HEK293 (cell line): Measurements from ENCODE around the gene SKOR1.

Experiments used
- CTCF ChIA-PET: fragments of 350-600 bp; formaldehyde crosslinking; extraction: SDS; loops from one replicate; lab custom pipeline; 2021; ENCODE audit warnings: antibody characterized with exemption; lab: Yijun Ruan, JAX
- POLR2A ChIA-PET: fragments of 300-600 bp; formaldehyde crosslinking; extraction: SDS; loops from one replicate; lab custom pipeline; 2020; ENCODE audit warnings: antibody characterized with exemption, inconsistent platforms; lab: Yijun Ruan, JAX
- H3K27ac ChIP-seq: fragments of 200-500 bp; sonication (Bioruptor generic); 2 replicates; pipeline ENCODE4 v1.5.1; 2014; ENCODE audit warnings: low read depth, low read length, control low read depth, inconsistent platforms; ENCODE audit errors: extremely low read depth
- H3K36me3 ChIP-seq, 2 experiments: fragments of 200-500 bp in 1 of 2; sonication (Bioruptor generic) in 1 of 2; 1 replicate in 1 of 2; 2 replicates in 1 of 2; pipeline ENCODE4 v1.5.1; 2014 to 2017; ENCODE audit warnings: inconsistent platforms in 2 of 2, low read length in 2 of 2; ENCODE audit not compliant: control insufficient read depth in 2 of 2, insufficient read depth in 1 of 2
- H3K4me1 ChIP-seq: fragments of 200-500 bp; sonication (Bioruptor generic); 2 replicates; pipeline ENCODE4 v1.5.1; 2014; ENCODE audit warnings: mild to moderate bottlenecking, low read length, inconsistent platforms; ENCODE audit not compliant: control insufficient read depth, insufficient read depth
- H3K4me3 ChIP-seq: 2 replicates; pipeline ENCODE4 v1.5.1; 2011; ENCODE audit warnings: low read depth, mild to moderate bottlenecking, control low read depth, low read length, moderate library complexity
- H3K9me3 ChIP-seq: fragments of 200-500 bp; sonication (Bioruptor generic); 2 replicates; pipeline ENCODE4 v1.5.1; 2014; ENCODE audit warnings: low read depth, low read length, inconsistent platforms; ENCODE audit not compliant: control insufficient read depth, insufficient read depth
- MZF1 ChIP-seq: fragments of 450-650 bp; formaldehyde crosslinking; IDR thresholded peaks from 2 replicates; pipeline ENCODE4 v1.5.1; 2017; ENCODE audit warnings: missing biosample characterization, missing genetic modification characterization, borderline replicate concordance
- PRDM1 ChIP-seq: fragments of 450-650 bp; formaldehyde crosslinking; IDR thresholded peaks from 2 replicates; pipeline ENCODE4; 2016; ENCODE audit warnings: missing biosample characterization, missing genetic modification characterization
- REPIN1 ChIP-seq: fragments of 450-650 bp; formaldehyde crosslinking; IDR thresholded peaks from 2 replicates; pipeline ENCODE4 v1.5.1; 2017; ENCODE audit warnings: missing biosample characterization, missing genetic modification characterization, low read depth
- SALL2 ChIP-seq: fragments of 450-650 bp; formaldehyde crosslinking; IDR thresholded peaks from 2 replicates; pipeline ENCODE4 v1.5.0; 2017; ENCODE audit warnings: missing biosample characterization, mild to moderate bottlenecking, missing genetic modification characterization, borderline replicate concordance
- SP2 ChIP-seq: fragments of 450-650 bp; formaldehyde crosslinking; IDR thresholded peaks from 2 replicates; pipeline ENCODE4 v1.5.1; 2016; ENCODE audit warnings: missing biosample characterization, missing genetic modification characterization
- SP7 ChIP-seq: fragments of 450-650 bp; formaldehyde crosslinking; IDR thresholded peaks from 2 replicates; pipeline ENCODE4 v1.5.1; 2016; ENCODE audit warnings: missing biosample characterization, missing genetic modification characterization
- ZBTB17 ChIP-seq: fragments of 450-650 bp; formaldehyde crosslinking; IDR thresholded peaks from 2 replicates; pipeline ENCODE4 v1.5.1; 2016; ENCODE audit warnings: missing biosample characterization, missing genetic modification characterization
- ZFP41 ChIP-seq: fragments of 450-650 bp; formaldehyde crosslinking; IDR thresholded peaks from 2 replicates; pipeline ENCODE4 v1.5.1; 2016; ENCODE audit warnings: missing biosample characterization, missing genetic modification characterization, borderline replicate concordance
- ZNF10 ChIP-seq: fragments of 450-650 bp; formaldehyde crosslinking; IDR thresholded peaks from 2 replicates; pipeline ENCODE4 v1.5.1; 2017; ENCODE audit warnings: missing biosample characterization, missing genetic modification characterization
- ZNF112 ChIP-seq: fragments of 450-650 bp; formaldehyde crosslinking; IDR thresholded peaks from 2 replicates; pipeline ENCODE4 v1.5.0; 2017; ENCODE audit warnings: missing biosample characterization, missing genetic modification characterization
- ZNF16 ChIP-seq: fragments of 450-650 bp; formaldehyde crosslinking; IDR thresholded peaks from 2 replicates; pipeline ENCODE4 v1.5.1; 2016; ENCODE audit warnings: low read depth, missing biosample characterization, missing genetic modification characterization
- ZNF169 ChIP-seq: fragments of 450-650 bp; formaldehyde crosslinking; IDR thresholded peaks from 2 replicates; pipeline ENCODE4 v1.5.1; 2016; ENCODE audit warnings: missing biosample characterization, missing genetic modification characterization
- ZNF2 ChIP-seq: fragments of 450-650 bp; formaldehyde crosslinking; IDR thresholded peaks from 2 replicates; pipeline ENCODE4 v1.5.1; 2016; ENCODE audit warnings: missing biosample characterization, missing genetic modification characterization
- ZNF335 ChIP-seq: fragments of 450-650 bp; formaldehyde crosslinking; conservative IDR thresholded peaks from 2 replicates; pipeline ENCODE4 v1.5.1; 2016; ENCODE audit warnings: missing biosample characterization, missing genetic modification characterization
- ZNF366 ChIP-seq: fragments of 450-650 bp; formaldehyde crosslinking; conservative IDR thresholded peaks from 2 replicates; pipeline ENCODE4 v1.5.1; 2016; ENCODE audit warnings: missing biosample characterization, missing genetic modification characterization
- ZNF394 ChIP-seq: fragments of 450-650 bp; formaldehyde crosslinking; IDR thresholded peaks from 2 replicates; pipeline ENCODE4 v1.5.1; 2016; ENCODE audit warnings: missing biosample characterization, missing genetic modification characterization, mild to moderate bottlenecking, moderate library complexity, borderline replicate concordance
- ZNF404 ChIP-seq: fragments of 450-650 bp; formaldehyde crosslinking; IDR thresholded peaks from 2 replicates; pipeline ENCODE4 v1.5.1; 2017; ENCODE audit warnings: missing biosample characterization, missing genetic modification characterization
- ZNF416 ChIP-seq: fragments of 450-650 bp; formaldehyde crosslinking; IDR thresholded peaks from 2 replicates; pipeline ENCODE4 v1.5.1; 2016; ENCODE audit warnings: missing biosample characterization, missing genetic modification characterization
- ZNF510 ChIP-seq: fragments of 450-650 bp; formaldehyde crosslinking; IDR thresholded peaks from 2 replicates; pipeline ENCODE4 v1.5.1; 2018; ENCODE audit warnings: mild to moderate bottlenecking, missing genetic modification characterization, missing biosample characterization; ENCODE audit not compliant: insufficient replicate concordance
- ZNF530 ChIP-seq: fragments of 450-650 bp; formaldehyde crosslinking; IDR thresholded peaks from 2 replicates; pipeline ENCODE4 v1.5.1; 2016; ENCODE audit warnings: low read depth, missing biosample characterization, missing genetic modification characterization
- ZNF548 ChIP-seq: fragments of 450-650 bp; formaldehyde crosslinking; IDR thresholded peaks from 2 replicates; pipeline ENCODE4 v1.5.1; 2016; ENCODE audit warnings: missing biosample characterization, missing genetic modification characterization
- ZNF558 ChIP-seq: fragments of 450-650 bp; formaldehyde crosslinking; IDR thresholded peaks from 2 replicates; pipeline ENCODE4 v1.5.1; 2016; ENCODE audit warnings: missing biosample characterization, missing genetic modification characterization
- ZNF600 ChIP-seq: fragments of 450-650 bp; formaldehyde crosslinking; IDR thresholded peaks from 2 replicates; pipeline ENCODE4 v1.5.1; 2016; ENCODE audit warnings: missing biosample characterization, missing genetic modification characterization
- ZNF621 ChIP-seq: fragments of 450-650 bp; formaldehyde crosslinking; IDR thresholded peaks from 2 replicates; pipeline ENCODE4 v1.5.1; 2017; ENCODE audit warnings: missing biosample characterization, missing genetic modification characterization
- ZNF654 ChIP-seq: fragments of 450-650 bp; formaldehyde crosslinking; IDR thresholded peaks from 2 replicates; pipeline ENCODE4 v1.5.1; 2016; ENCODE audit warnings: low read depth, missing biosample characterization, missing genetic modification characterization
- ZNF660 ChIP-seq: fragments of 450-650 bp; IDR thresholded peaks from 2 replicates; pipeline ENCODE4 v1.5.1; 2018; ENCODE audit warnings: missing biosample characterization, mild to moderate bottlenecking, missing genetic modification characterization
- ZNF777 ChIP-seq: fragments of 450-650 bp; formaldehyde crosslinking; IDR thresholded peaks from 2 replicates; pipeline ENCODE4 v1.5.1; 2017; ENCODE audit warnings: missing biosample characterization, missing genetic modification characterization, borderline replicate concordance
- ZNF785 ChIP-seq: fragments of 450-650 bp; formaldehyde crosslinking; IDR thresholded peaks from 2 replicates; pipeline ENCODE4 v1.5.1; 2016; ENCODE audit warnings: missing biosample characterization, missing genetic modification characterization
- ZNF791 ChIP-seq: fragments of 450-650 bp; formaldehyde crosslinking; IDR thresholded peaks from 2 replicates; pipeline ENCODE4 v1.5.1; 2016; ENCODE audit warnings: missing biosample characterization, missing genetic modification characterization
- TF ChIP-seq, protein P1 (sequence below): fragments of 450-650 bp; formaldehyde crosslinking; IDR thresholded peaks from 2 replicates; pipeline ENCODE4 v1.5.1; 2016; ENCODE audit warnings: missing biosample characterization, missing genetic modification characterization
- TF ChIP-seq, protein P2 (sequence below): fragments of 450-650 bp; formaldehyde crosslinking; IDR thresholded peaks from 2 replicates; pipeline ENCODE4 v1.5.1; 2016; ENCODE audit warnings: missing biosample characterization, missing genetic modification characterization

SKOR1 gene

DNA sequence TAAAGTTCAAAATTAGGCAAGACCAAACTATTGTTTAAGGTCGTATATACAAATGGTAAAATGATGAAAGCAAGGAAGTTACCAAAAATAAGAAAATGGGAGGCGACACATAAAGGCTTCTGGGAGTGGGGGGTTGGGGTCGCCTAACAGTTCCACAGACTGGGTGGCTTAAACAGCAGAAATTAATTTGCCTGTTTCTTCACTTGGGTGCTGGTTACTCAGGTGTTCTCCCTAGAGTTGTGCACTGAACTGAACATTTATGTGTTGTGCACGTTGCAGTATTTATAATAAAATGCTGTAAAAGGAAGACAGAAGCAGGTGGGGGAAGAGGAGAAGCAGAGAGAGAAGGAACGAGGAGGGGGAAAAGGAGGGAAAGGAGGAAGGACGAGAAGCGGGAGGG lies 25.0 kb downstream of the SKOR1 start:
- Histone ChIP-seq H3K4me1 (no peaks in the 10 kb centered on the region), H3K27ac (no peak overlapping the region)
- POLR2A ChIA-PET = interaction anchor here (0.6 kb wide), 1 partner anchor 893 kb away, joined by 4 read pairs; no protein-coding TSS in a partner anchor

DNA sequence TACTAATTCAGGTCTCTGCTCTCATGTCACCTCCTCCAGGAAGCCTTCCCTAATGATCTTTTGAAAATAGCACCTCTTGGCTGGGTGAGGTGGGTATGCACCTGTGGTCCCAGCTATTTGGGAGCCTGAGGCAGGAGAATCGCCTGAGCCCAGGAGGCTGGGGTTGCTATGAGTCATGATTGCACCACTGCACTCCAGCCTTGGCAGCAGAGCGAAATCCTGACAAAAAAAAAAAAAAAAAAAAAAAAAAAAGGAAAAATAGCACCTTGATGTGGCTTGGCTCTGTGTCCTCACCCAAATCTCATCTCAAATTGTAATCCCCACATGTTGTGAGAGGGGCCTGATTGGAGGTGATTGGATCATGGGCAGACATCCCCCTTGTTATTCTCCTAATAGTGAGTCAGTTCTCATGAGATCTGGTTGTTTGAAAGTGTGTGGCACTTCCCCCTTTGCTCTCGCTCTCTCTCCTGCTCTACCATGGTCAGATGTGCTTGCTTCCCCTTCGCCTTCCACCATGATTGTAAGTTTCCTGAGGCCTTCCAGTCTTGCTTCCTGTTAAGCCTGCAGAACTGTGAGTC lies 25.8 kb downstream of the SKOR1 start:
- POLR2A ChIA-PET = interaction anchor here (0.6 kb wide), 2 partner anchors 27 to 894 kb away, joined by 4 read pairs; no protein-coding TSS in a partner anchor
- Histone ChIP-seq H3K4me1 (no peaks in the 10 kb centered on the region), H3K4me3 (no peak overlapping the region), H3K27ac (no peak overlapping the region), H3K9me3 (no peaks in the 10 kb centered on the region; the same call in 1 of the 2 replicates), H3K36me3 (no peaks in the 10 kb centered on the region)
- TF ChIP-seq, protein P1, sequence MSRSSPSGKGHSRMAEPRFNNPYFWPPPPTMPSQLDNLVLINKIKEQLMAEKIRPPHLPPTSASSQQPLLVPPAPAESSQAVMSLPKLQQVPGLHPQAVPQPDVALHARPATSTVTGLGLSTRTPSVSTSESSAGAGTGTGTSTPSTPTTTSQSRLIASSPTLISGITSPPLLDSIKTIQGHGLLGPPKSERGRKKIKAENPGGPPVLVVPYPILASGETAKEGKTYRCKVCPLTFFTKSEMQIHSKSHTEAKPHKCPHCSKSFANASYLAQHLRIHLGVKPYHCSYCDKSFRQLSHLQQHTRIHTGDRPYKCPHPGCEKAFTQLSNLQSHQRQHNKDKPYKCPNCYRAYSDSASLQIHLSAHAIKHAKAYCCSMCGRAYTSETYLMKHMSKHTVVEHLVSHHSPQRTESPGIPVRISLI = peak; percentile 96
- TF ChIP-seq SP2 (tag by site-specific recombination) (no peak), ZNF169 (tag by site-specific recombination) (no peak), ZNF791 (tag by site-specific recombination) (no peak), PRDM1 (peak; percentile 70), ZNF558 (peak; percentile 34; the same call in 1 of the 2 replicates), ZNF785 (tag by site-specific recombination) (no peak), ZNF10 (tag by site-specific recombination) (no peak), ZNF600 (0 out of 2 replicates have a peak, but pooled peaks have one; percentile 41), ZBTB17 (peak; percentile 56), ZNF335 (peak; percentile 43; the same call in 1 of the 2 replicates), ZNF394 (no peak)
- TF ChIP-seq, protein P2, sequence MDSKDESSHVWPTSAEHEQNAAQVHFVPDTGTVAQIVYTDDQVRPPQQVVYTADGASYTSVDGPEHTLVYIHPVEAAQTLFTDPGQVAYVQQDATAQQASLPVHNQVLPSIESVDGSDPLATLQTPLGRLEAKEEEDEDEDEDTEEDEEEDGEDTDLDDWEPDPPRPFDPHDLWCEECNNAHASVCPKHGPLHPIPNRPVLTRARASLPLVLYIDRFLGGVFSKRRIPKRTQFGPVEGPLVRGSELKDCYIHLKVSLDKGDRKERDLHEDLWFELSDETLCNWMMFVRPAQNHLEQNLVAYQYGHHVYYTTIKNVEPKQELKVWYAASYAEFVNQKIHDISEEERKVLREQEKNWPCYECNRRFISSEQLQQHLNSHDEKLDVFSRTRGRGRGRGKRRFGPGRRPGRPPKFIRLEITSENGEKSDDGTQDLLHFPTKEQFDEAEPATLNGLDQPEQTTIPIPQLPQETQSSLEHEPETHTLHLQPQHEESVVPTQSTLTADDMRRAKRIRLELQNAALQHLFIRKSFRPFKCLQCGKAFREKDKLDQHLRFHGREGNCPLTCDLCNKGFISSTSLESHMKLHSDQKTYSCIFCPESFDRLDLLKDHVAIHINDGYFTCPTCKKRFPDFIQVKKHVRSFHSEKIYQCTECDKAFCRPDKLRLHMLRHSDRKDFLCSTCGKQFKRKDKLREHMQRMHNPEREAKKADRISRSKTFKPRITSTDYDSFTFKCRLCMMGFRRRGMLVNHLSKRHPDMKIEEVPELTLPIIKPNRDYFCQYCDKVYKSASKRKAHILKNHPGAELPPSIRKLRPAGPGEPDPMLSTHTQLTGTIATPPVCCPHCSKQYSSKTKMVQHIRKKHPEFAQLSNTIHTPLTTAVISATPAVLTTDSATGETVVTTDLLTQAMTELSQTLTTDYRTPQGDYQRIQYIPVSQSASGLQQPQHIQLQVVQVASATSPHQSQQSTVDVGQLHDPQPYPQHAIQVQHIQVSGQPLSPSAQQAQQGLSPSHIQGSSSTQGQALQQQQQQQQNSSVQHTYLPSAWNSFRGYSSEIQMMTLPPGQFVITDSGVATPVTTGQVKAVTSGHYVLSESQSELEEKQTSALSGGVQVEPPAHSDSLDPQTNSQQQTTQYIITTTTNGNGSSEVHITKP (tag by site-specific recombination) = 0 out of 2 replicates have a peak, but pooled peaks have one; percentile 29
- CTCF ChIA-PET = interaction anchor here (1.3 kb wide), 1 partner anchor 12 kb away, joined by 4 read pairs; no protein-coding TSS in a partner anchor

More for the DNA sequence above, 25.0 kb downstream of the SKOR1 start:
- H3K9me3 ChIP-seq = no peaks in the 10 kb centered on the region; the same call in 1 of the 2 replicates
- CTCF ChIA-PET = interaction anchor here (0.5 to 1.3 kb wide), 2 partner anchors 13 to 344 kb away, joined by 3 to 4 read pairs; no protein-coding TSS in a partner anchor
- H3K36me3 ChIP-seq = no peaks in the 10 kb centered on the region
- TF ChIP-seq ZNF548 (tag by site-specific recombination) (no peak), ZNF404 (tag by site-specific recombination) (no peak), ZNF510 (tag by site-specific recombination) (no peak), ZNF530 (tag by site-specific recombination) (no peak), ZNF777 (tag by site-specific recombination) (no peak), ZNF660 (tag by site-specific recombination) (no peak), REPIN1 (tag by site-specific recombination) (no peak), ZNF2 (tag by site-specific recombination) (no peak), ZNF621 (tag by site-specific recombination) (no peak), ZNF785 (tag by site-specific recombination) (no peak), ZNF654 (tag by site-specific recombination) (no peak), SP7 (tag by site-specific recombination) (no peak), ZNF416 (tag by site-specific recombination) (no peak), MZF1 (tag by site-specific recombination) (no peak), SALL2 (tag by site-specific recombination) (no peak), ZNF366 (tag by site-specific recombination) (no peak), ZNF16 (tag by site-specific recombination) (no peak), ZNF112 (no peak), ZNF394 (no peak), ZFP41 (no peak)
- H3K4me3 ChIP-seq = no peak overlapping the region
